Astrocyte (in vitro differentiated cells and primary cell): ENCODE measurements around the gene NAV2. TPM values are rescaled to one million over a fixed set of nuclear protein-coding genes. Genes with fewer than 3 reads are reported as not detected.

ENCODE experiments used
- DNase-seq: peaks from one replicate; pipeline ENCODE4 v3.0.0-alpha.2; 2010; ENCODE audit warnings: low read depth
- FAIRE-seq: peaks from 2 replicates; lab custom pipeline; 2011; peaks lifted over from hg19 to GRCh38; lab: Jason Lieb, UNC
- H2AFZ ChIP-seq: 2 replicates; pipeline ENCODE4 v1.6.0; 2012; ENCODE audit warnings: low read depth, low read length, inconsistent platforms
- H3K27ac ChIP-seq: 2 replicates; pipeline ENCODE4 v1.5.1; 2011; ENCODE audit warnings: low read depth, low read length, inconsistent platforms
- H3K27me3 ChIP-seq: 2 replicates; pipeline ENCODE4 v1.6.0; 2011; ENCODE audit warnings: low read length, inconsistent platforms; ENCODE audit not compliant: insufficient read depth
- H3K36me3 ChIP-seq: 2 replicates; pipeline ENCODE4 v1.5.1; 2011; ENCODE audit warnings: low read length, inconsistent platforms; ENCODE audit not compliant: insufficient read depth
- H3K4me1 ChIP-seq: 2 replicates; pipeline ENCODE4 v1.5.1; 2011; ENCODE audit warnings: low read length, inconsistent platforms; ENCODE audit not compliant: insufficient read depth
- H3K4me2 ChIP-seq: 2 replicates; pipeline ENCODE4 v1.6.0; 2012; ENCODE audit warnings: low read length, inconsistent platforms
- H3K4me3 ChIP-seq: 2 replicates; pipeline ENCODE4 v1.5.1; 2011; ENCODE audit warnings: low read depth, mild to moderate bottlenecking, low read length, inconsistent platforms; ENCODE audit not compliant: insufficient read depth
- H3K79me2 ChIP-seq: 2 replicates; pipeline ENCODE4 v1.6.0; 2012; ENCODE audit warnings: mild to moderate bottlenecking, low read length, inconsistent platforms; ENCODE audit not compliant: insufficient read depth
- H3K9ac ChIP-seq: 2 replicates; pipeline ENCODE4 v1.6.0; 2012; ENCODE audit warnings: mild to moderate bottlenecking, low read length, inconsistent platforms
- H3K9me3 ChIP-seq: 2 replicates; pipeline ENCODE4 v1.5.1; 2012; ENCODE audit warnings: low read depth, mild to moderate bottlenecking, low read length, inconsistent platforms; ENCODE audit not compliant: insufficient read depth
- H4K20me1 ChIP-seq: 2 replicates; pipeline ENCODE4 v1.6.0; 2012; ENCODE audit warnings: low read length, inconsistent platforms; ENCODE audit not compliant: insufficient read depth
- H3K27ac Mint-ChIP-seq: one replicate; pipeline ENCODE4 v1.8.0; 2021; ENCODE audit warnings: mild to moderate bottlenecking, mixed read lengths; ENCODE audit not compliant: unreplicated experiment
- H3K27me3 Mint-ChIP-seq: one replicate; pipeline ENCODE4 v1.8.0; 2021; ENCODE audit warnings: low read depth, mixed read lengths; ENCODE audit not compliant: unreplicated experiment
- H3K36me3 Mint-ChIP-seq: one replicate; pipeline ENCODE4 v1.8.0; 2021; ENCODE audit warnings: low read depth, mixed read lengths; ENCODE audit not compliant: unreplicated experiment
- H3K4me1 Mint-ChIP-seq: one replicate; pipeline ENCODE4 v1.8.0; 2021; ENCODE audit warnings: low read depth, mixed read lengths; ENCODE audit not compliant: unreplicated experiment
- H3K4me3 Mint-ChIP-seq: one replicate; pipeline ENCODE4 v1.8.0; 2021; ENCODE audit warnings: mild to moderate bottlenecking, moderate library complexity, mixed read lengths; ENCODE audit not compliant: unreplicated experiment
- H3K9me3 Mint-ChIP-seq: one replicate; pipeline ENCODE4 v1.8.0; 2021; ENCODE audit warnings: mild to moderate bottlenecking, mixed read lengths; ENCODE audit not compliant: unreplicated experiment
- CTCF ChIP-seq: IDR thresholded peaks from 2 replicates; pipeline ENCODE4 v1.5.1; 2011; ENCODE audit warnings: low read depth, mild to moderate bottlenecking, inconsistent platforms, low read length, moderate library complexity; ENCODE audit not compliant: insufficient read depth
- EZH2 ChIP-seq: IDR thresholded peaks from 2 replicates; pipeline ENCODE4 v1.6.1; 2012; ENCODE audit warnings: mild to moderate bottlenecking, low read length, inconsistent platforms; ENCODE audit not compliant: insufficient read depth
- total RNA-seq: library from RNA; stranded (reverse); gene quantifications from 2 replicates; pipeline ENCODE4 v1.2.1, GENCODE V29; 2021

Gene NAV2
- total RNA-seq, 1 donor from 2014 or later, result 20.6 TPM

GRCh38 chr11:19846654-19847305, 134.1 kb downstream of the NAV2 start:
- H3K4me3 Mint-ChIP-seq, result no peak overlapping the region
- TF ChIP-seq EZH2 (no peak), CTCF (no peak)
- Histone ChIP-seq H2AFZ (no peak overlapping the region), H3K27me3 (no peaks in the 10 kb centered on the region), H3K79me2 (no peaks in the 10 kb centered on the region), H3K27ac (no peak overlapping the region), H3K9me3 (no peaks in the 10 kb centered on the region), H3K4me3 (no peak overlapping the region), H3K36me3 (no peaks in the 10 kb centered on the region), H3K4me1 (no peaks in the 10 kb centered on the region), H3K4me2 (no peak overlapping the region), H4K20me1 (no peaks in the 10 kb centered on the region), H3K9ac (no peak overlapping the region)
- FAIRE-seq (no peak), DNase-seq (peak; percentile 27)
- no peak overlapping the region for H3K27ac Mint-ChIP-seq
- peaks cover 16% of the 10 kb centered on the region for H3K4me1 Mint-ChIP-seq
- H3K27me3 Mint-ChIP-seq, result peaks cover 1% of the 10 kb centered on the region
- H3K9me3 Mint-ChIP-seq, result peaks cover 2% of the 10 kb centered on the region
- no peaks in the 10 kb centered on the region for H3K36me3 Mint-ChIP-seq

GRCh38 chr11:19848219-19848618, 135.6 kb downstream of the NAV2 start:
- H3K36me3 Mint-ChIP-seq, result no peaks in the 10 kb centered on the region
- Histone ChIP-seq H3K27me3 (no peaks in the 10 kb centered on the region), H3K4me3 (no peak overlapping the region), H3K9me3 (no peaks in the 10 kb centered on the region), H4K20me1 (peaks cover under 1% of the 10 kb centered on the region), H3K4me1 (no peaks in the 10 kb centered on the region), H3K79me2 (no peaks in the 10 kb centered on the region), H2AFZ (no peak overlapping the region), H3K27ac (no peak overlapping the region), H3K36me3 (no peaks in the 10 kb centered on the region), H3K9ac (no peak overlapping the region), H3K4me2 (no peak overlapping the region)
- H3K27ac Mint-ChIP-seq, result no peak overlapping the region
- TF ChIP-seq CTCF, result no peak
- no peak for TF ChIP-seq EZH2
- no peak for DNase-seq
- H3K27me3 Mint-ChIP-seq, result peaks cover 1% of the 10 kb centered on the region
- H3K4me3 Mint-ChIP-seq, result no peak overlapping the region
- H3K4me1 Mint-ChIP-seq, result peaks cover 16% of the 10 kb centered on the region
- no peak for FAIRE-seq
- peaks cover 2% of the 10 kb centered on the region for H3K9me3 Mint-ChIP-seq

- H3K79me2 ChIP-seq, result no peaks in the 10 kb centered on the region
- peaks cover 19% of the 10 kb centered on the region for H3K4me1 Mint-ChIP-seq
Measured at GRCh38 chr11:19849107-19849789, 136.6 kb downstream of the NAV2 start.

More at GRCh38 chr11:19849107-19849789, 136.6 kb downstream of the NAV2 start:
- H3K9ac ChIP-seq, result no peak overlapping the region
- no peak for TF ChIP-seq EZH2
- TF ChIP-seq CTCF, result no peak
- no peaks in the 10 kb centered on the region for H3K36me3 ChIP-seq
- no peak for DNase-seq
- peaks cover 11% of the 10 kb centered on the region for H4K20me1 ChIP-seq
- H3K9me3 ChIP-seq, result no peaks in the 10 kb centered on the region
- Mint-ChIP-seq H3K4me3 (no peak overlapping the region), H3K27ac (no peak overlapping the region), H3K27me3 (peaks cover 1% of the 10 kb centered on the region), H3K36me3 (no peaks in the 10 kb centered on the region), H3K9me3 (peaks cover 2% of the 10 kb centered on the region)
- no peak overlapping the region for H3K4me3 ChIP-seq
- FAIRE-seq, result no peak
- no peaks in the 10 kb centered on the region for H3K27me3 ChIP-seq
- no peaks in the 10 kb centered on the region for H3K4me1 ChIP-seq
- H3K4me2 ChIP-seq, result no peak overlapping the region
- H2AFZ ChIP-seq, result no peak overlapping the region
- no peak overlapping the region for H3K27ac ChIP-seq
